Spleen (tissue), 11 donors: ENCODE measurements around the gene FNDC3A. TPM values are rescaled to one million over a fixed set of nuclear protein-coding genes. Genes with fewer than 3 reads are reported as not detected.

ENCODE experiments used
- DNase-seq: peaks from one replicate; pipeline ENCODE4 v3.0.0-alpha.2; 2020
- H3K27ac ChIP-seq, 8 donors: fragments of 200-600 bp; sonication (generic) in 7 of 8; 1 replicate in 4 of 8; 2 replicates in 4 of 8; pipeline versions ENCODE4 v1.5.0 to v1.8.0; 2016 to 2021; ENCODE audit warnings: inconsistent platforms in 4 of 8, mild to moderate bottlenecking in 4 of 8, moderate library complexity in 1 of 8
- H3K27me3 ChIP-seq, 7 donors: fragments of 200-600 bp; sonication (generic) in 6 of 7; replicated peaks in 1 of 7; 1 replicate in 4 of 7; 2 replicates in 3 of 7; pipeline versions ENCODE4 v1.5.0 to v1.8.0; 2016 to 2021; ENCODE audit warnings: inconsistent platforms in 3 of 7, mild to moderate bottlenecking in 1 of 7
- H3K36me3 ChIP-seq, 6 donors: fragments of 200-600 bp; sonication (generic) in 5 of 6; 1 replicate in 4 of 6; 2 replicates in 2 of 6; pipeline versions ENCODE4 v1.5.0 to v1.8.0; 2016 to 2021; ENCODE audit warnings: inconsistent platforms in 2 of 6
- H3K4me1 ChIP-seq, 6 donors: fragments of 200-600 bp; sonication (generic) in 5 of 6; 1 replicate in 3 of 6; 2 replicates in 3 of 6; pipeline versions ENCODE4 v1.5.0 to v1.8.0; 2016 to 2021; ENCODE audit warnings: inconsistent platforms in 3 of 6
- H3K4me3 ChIP-seq, 8 donors: fragments of 200-600 bp; sonication (generic) in 7 of 8; 1 replicate in 4 of 8; 2 replicates in 4 of 8; pipeline versions ENCODE4 v1.5.0 to v1.8.0; 2016 to 2021; ENCODE audit warnings: inconsistent platforms in 4 of 8, mild to moderate bottlenecking in 4 of 8, moderate library complexity in 2 of 8
- H3K9me3 ChIP-seq, 8 donors: fragments of 200-600 bp; sonication (generic) in 7 of 8; 1 replicate in 4 of 8; 2 replicates in 4 of 8; pipeline versions ENCODE4 v1.5.0 to v1.8.0; 2016 to 2021; ENCODE audit warnings: inconsistent platforms in 4 of 8
- CTCF ChIP-seq, 11 experiments: fragments of 200-600 bp in 7 of 11; fragments of 450-650 bp in 4 of 11; sonication (generic) in 4 of 11; IDR thresholded peaks in 8 of 11; conservative IDR thresholded peaks in 3 of 11; 1 replicate in 7 of 11; 2 replicates in 4 of 11; pipeline versions ENCODE4 v1.4.0 to v1.8.0; 2016 to 2021; ENCODE audit warnings: antibody characterized with exemption in 11 of 11, inconsistent platforms in 4 of 11, mild to moderate bottlenecking in 1 of 11
- POLR2A ChIP-seq, 3 donors: fragments of 450-650 bp; IDR thresholded peaks; one replicate each; pipeline ENCODE4 v1.5.1; 2017; ENCODE audit warnings: antibody characterized with exemption in 3 of 3, mild to moderate bottlenecking in 1 of 3
- POLR2AphosphoS5 ChIP-seq, 3 donors: sonication (generic); formaldehyde crosslinking; IDR thresholded peaks; one replicate each; pipeline ENCODE4 v1.5.1; 2017; ENCODE audit warnings: antibody characterized with exemption in 3 of 3
- WGBS, 5 donors: extraction: QIAGEN DNeasy Blood & Tissue Kit in 3 of 5; methylation state at CpG; one replicate each; pipeline versions ENCODE4 v1.1.5 to v1.1.7; 2013 to 2018; 5-methylcytosine and 5-hydroxymethylcytosine counted together
- intact Hi-C: fragments of 100-400 bp; cut with DNase I; formaldehyde crosslinking; loops from one replicate; pipeline ENCODE4 v1.15.0; 2023; ENCODE audit warnings: low total_unique reads
- polyA plus RNA-seq, 3 donors: library from polyadenylated mRNA; stranded (reverse); fragments of 200-250 nt; gene quantifications; one replicate each; pipeline ENCODE4 v1.2.1, GENCODE V29; 2013
- total RNA-seq, 7 donors: library from RNA; depleted of rRNA in 3 of 7; stranded (reverse); fragments of >200 nt in 3 of 7; fragmentation: NEBNext Ultra II Directional in 4 of 7; extraction: Animal tissue kit (Norgen Biotek cat#: 25700) in 4 of 7; gene quantifications; one replicate each; pipeline versions ENCODE4 v1.1.0 to v1.2.1, GENCODE V29; 2016 to 2021
- donor health status: healthy with polysubstance abuse.
- donor health status: DM: no; HTN: no; CAD: no; lungs with moderate emphysema.
- donor health status: DM: no; HTN: no; CAD: no.
- donor health status: Bipolar disorder and iron deficiency.
- donor health status: healthy.
- donor health status: DM: no; HTN: no; CAD: no.
- donor health status: DM: yes; HTN: yes; CAD: no.

The FNDC3A gene
- total and polyA plus RNA-seq, 10 donors: 11.2 to 83.7 (median 53.8) TPM

GRCh38 chr13:48979892-48980291 lies 4.2 kb downstream of the FNDC3A start:
- no peak for DNase-seq
- Histone ChIP-seq H3K4me1 (peaks cover 26 to 73% (median 47%) of the 10 kb centered on the region in 6 donors), H3K4me3 (peak overlapping the region in 1 of 8 donors; percentile 86), H3K9me3 (no peaks in the 10 kb centered on the region), H3K36me3 (no peaks in the 10 kb centered on the region), H3K27me3 (no peaks in the 10 kb centered on the region), H3K27ac (peak overlapping the region in 5 of 8 donors; percentile 5 to 29 (median 21))
- 34 to 56% (median 43%) methylated on average over 2 of the region's 2 CpGs for WGBS, 5 donors
- TF ChIP-seq POLR2AphosphoS5 (IDR thresholded peaks at IDR 0.05) (no peak), CTCF (IDR thresholded peaks at IDR 0.05 in 8 of 11, conservative IDR thresholded peaks at IDR 0.05 in 3 of 11) (no peak), POLR2A (IDR thresholded peaks at IDR 0.05) (no peak)
- intact Hi-C loops: no loop called here

DNA sequence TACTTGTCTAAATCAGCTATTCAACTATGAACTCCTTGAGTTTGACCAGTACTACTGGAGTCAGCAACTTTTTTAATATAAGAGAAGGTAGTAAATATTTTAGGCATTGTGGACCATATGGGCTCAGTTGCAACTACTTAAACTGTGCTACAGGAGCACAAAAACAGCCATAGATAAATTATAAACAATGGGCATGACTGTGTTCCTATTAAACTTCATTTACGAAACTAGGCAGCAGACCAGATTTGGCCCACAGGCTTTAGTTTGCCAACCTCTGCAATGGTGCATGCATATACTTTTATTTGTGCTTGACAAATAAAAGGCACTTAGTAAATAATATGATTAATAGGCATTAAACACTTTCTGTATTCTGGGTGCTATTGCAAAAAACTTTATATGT lies 7.6 kb downstream of the FNDC3A start:
- Histone ChIP-seq H3K4me1 (peaks cover 19 to 59% (median 38%) of the 10 kb centered on the region in 6 donors), H3K27ac (no peak overlapping the region), H3K4me3 (no peak overlapping the region), H3K9me3 (no peaks in the 10 kb centered on the region), H3K36me3 (no peaks in the 10 kb centered on the region), H3K27me3 (no peaks in the 10 kb centered on the region)
- intact Hi-C loops: no loop called here
- TF ChIP-seq POLR2AphosphoS5 (IDR thresholded peaks at IDR 0.05) (no peak), POLR2A (IDR thresholded peaks at IDR 0.05) (no peak), CTCF (IDR thresholded peaks at IDR 0.05 in 8 of 11, conservative IDR thresholded peaks at IDR 0.05 in 3 of 11) (no peak)
- DNase-seq: no peak
- 92 to 99% (median 98%) methylated on average over 1 of the region's 1 CpG for WGBS, 5 donors

DNA sequence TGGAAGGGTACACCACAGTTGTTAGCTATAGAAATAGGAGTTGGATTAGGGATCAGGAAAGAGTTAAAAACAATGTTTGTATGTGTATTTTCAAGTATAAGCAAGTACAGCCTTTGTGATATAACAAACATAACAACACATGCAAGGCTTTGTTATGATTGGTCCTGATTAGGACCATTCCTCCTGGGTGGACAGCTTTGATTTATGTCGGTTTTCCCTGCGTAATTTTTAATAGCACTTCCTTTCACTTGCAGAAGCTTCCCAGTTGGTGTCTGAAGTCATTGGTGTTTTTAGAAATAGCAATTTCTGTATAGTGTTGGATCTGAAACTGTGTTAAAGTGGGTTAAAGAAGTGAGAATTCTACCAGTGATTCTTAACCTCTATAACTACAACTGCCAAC lies 10.0 kb downstream of the FNDC3A start:
- Histone ChIP-seq H3K27ac (peak overlapping the region in 2 of 8 donors; percentile 15 to 49), H3K4me3 (no peak overlapping the region), H3K4me1 (peaks cover 2 to 35% (median 14%) of the 10 kb centered on the region in 6 donors), H3K36me3 (no peaks in the 10 kb centered on the region), H3K9me3 (peaks cover 0 to 6% (median 4%) of the 10 kb centered on the region in 8 donors), H3K27me3 (no peaks in the 10 kb centered on the region)
- WGBS, 5 donors: 46 to 68% (median 62%) methylated on average over 2 of the region's 2 CpGs
- TF ChIP-seq POLR2A (IDR thresholded peaks at IDR 0.05) (no peak), POLR2AphosphoS5 (IDR thresholded peaks at IDR 0.05) (no peak), CTCF (IDR thresholded peaks at IDR 0.05 in 8 of 11, conservative IDR thresholded peaks at IDR 0.05 in 3 of 11) (no peak)
- intact Hi-C loops: no loop called here
- no peak for DNase-seq

DNA sequence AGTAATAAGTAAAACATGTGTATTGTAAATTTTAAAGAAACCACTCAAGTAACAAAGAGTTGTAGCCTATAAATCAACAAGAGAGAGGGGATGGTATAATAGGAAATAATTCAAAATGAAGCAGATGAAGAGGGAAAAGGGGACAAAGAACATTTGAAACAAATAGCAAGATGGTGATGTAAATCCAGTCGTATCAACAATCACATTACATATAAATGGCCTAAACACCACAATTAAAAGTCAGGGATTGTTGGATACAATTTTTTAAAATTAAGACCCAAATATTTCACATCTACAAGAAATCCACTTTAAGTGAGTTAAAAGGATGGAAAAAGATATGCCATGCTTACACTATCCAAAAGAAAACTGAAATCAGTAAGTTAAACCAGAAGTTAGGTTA lies 15.2 kb downstream of the FNDC3A start:
- intact Hi-C loops: no loop called here
- no peak for TF ChIP-seq CTCF (IDR thresholded peaks at IDR 0.05 in 8 of 11, conservative IDR thresholded peaks at IDR 0.05 in 3 of 11)
- no peak for TF ChIP-seq POLR2A (IDR thresholded peaks at IDR 0.05)
- no peak for TF ChIP-seq POLR2AphosphoS5 (IDR thresholded peaks at IDR 0.05)
- no peak overlapping the region for H3K27ac ChIP-seq
- 91 to 100% (median 100%) methylated on average over 1 of the region's 1 CpG for WGBS, 5 donors
- no peaks in the 10 kb centered on the region for H3K27me3 ChIP-seq
- H3K4me1 ChIP-seq: peaks cover 0 to 21% (median 11%) of the 10 kb centered on the region in 6 donors
- no peak for DNase-seq
- H3K9me3 ChIP-seq: peaks cover 0 to 14% (median 13%) of the 10 kb centered on the region in 8 donors
- H3K4me3 ChIP-seq: no peak overlapping the region
- H3K36me3 ChIP-seq: no peaks in the 10 kb centered on the region
